GM19025 (cell line): ENCODE measurements around the gene OR7G1.
"Not testable (repeated sequence)": the region's sequence is repeated elsewhere in the genome, so short reads cannot be mapped to it uniquely, and the experiment has no call there.

Experiments
- ATAC-seq: cut with Tn5 transposase; IDR thresholded peaks from one replicate; pipeline ENCODE4 v1.9.1; 2021; ENCODE audit warnings: mild to moderate bottlenecking, low read depth, moderate library complexity; ENCODE audit not compliant: unreplicated experiment

OR7G1 gene

GRCh38 chr19:9086761-9087160 lies 28.8 kb downstream of the OR7G1 start, which contains the start of gene OR1M1:
Gene OR1M1 (plus strand): TSS chr19:9087061. CDS start chr19:9093245, 6,184 bp downstream.
- no peak for ATAC-seq

GRCh38 chr19:9078651-9079050 lies 36.9 kb downstream of the OR7G1 start:
- ATAC-seq: no peak

DNA sequence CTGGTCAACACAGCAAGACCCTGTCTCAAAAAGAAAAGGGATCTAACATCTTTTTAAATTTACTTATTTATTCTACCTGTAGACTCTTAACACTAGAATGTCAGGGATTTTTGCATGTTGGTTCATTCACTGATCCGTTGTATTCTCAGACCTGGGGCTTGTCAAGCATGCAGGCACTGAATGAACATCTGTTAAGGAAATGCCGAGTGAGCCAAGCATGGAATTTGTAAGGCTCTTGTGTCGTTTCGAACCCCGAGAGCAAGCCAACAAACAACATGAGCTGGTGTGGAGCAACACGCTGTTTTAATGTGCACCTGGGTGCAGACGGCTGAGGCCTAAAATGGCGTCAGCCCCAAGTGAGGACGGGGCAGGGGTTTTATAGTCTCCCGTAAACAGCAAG lies 38.7 kb downstream of the OR7G1 start:
- no peak for ATAC-seq

- no peak for ATAC-seq
Observed at GRCh38 chr19:9075064-9075949, 40.3 kb downstream of the OR7G1 start.

- no peak for ATAC-seq
Observed at GRCh38 chr19:9073806-9074205, 41.8 kb downstream of the OR7G1 start.

GRCh38 chr19:9071720-9072119 lies 43.8 kb downstream of the OR7G1 start:
- not testable (repeated sequence) for ATAC-seq

- ATAC-seq: no peak
Observed at GRCh38 chr19:9070066-9070465, 45.5 kb downstream of the OR7G1 start.

GRCh38 chr19:9065457-9066014 lies 50.0 kb downstream of the OR7G1 start:
- ATAC-seq: no peak
